ENCODE results near the gene TRPV6. TPM values are rescaled to one million over a fixed set of nuclear protein-coding genes. Genes with fewer than 3 reads are reported as not detected.

Gene TRPV6
- total RNA-seq, 2 experiments from 2014 or later: not detected

DNA sequence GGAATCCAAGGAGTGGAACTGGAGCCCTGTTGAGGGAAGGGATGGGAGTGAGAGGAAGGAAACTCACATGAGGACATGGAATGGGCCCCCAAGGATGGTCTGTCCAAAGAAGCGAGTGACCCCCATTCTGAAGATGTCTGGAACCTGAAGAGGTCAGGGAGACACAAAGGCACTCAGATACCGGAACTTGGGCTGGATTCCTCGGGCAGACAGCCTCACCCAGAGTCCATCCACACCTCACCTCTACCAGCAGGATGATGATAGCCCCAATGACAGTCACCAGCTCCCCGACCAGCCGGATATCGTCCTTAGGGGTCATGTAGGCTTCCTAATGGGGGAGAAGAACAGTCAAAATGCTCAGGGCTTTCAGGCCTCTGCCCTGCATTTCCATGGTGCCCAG lies 10.7 kb downstream of the TRPV6 start:
- H3K27me3 Mint-ChIP-seq: no peaks in the 10 kb centered on the region
- ChIA-PET POLR2A (no interaction called here), CTCF (interaction anchor here (1.0 to 4.6 kb wide), 5 partner anchors 10 to 572 kb away, joined by 3 to 47 read pairs (median 5); no protein-coding TSS in a partner anchor)
- H3K4me1 Mint-ChIP-seq (ENCODE audit: low read depth): no peaks in the 10 kb centered on the region
- TF ChIP-seq, protein P1, sequence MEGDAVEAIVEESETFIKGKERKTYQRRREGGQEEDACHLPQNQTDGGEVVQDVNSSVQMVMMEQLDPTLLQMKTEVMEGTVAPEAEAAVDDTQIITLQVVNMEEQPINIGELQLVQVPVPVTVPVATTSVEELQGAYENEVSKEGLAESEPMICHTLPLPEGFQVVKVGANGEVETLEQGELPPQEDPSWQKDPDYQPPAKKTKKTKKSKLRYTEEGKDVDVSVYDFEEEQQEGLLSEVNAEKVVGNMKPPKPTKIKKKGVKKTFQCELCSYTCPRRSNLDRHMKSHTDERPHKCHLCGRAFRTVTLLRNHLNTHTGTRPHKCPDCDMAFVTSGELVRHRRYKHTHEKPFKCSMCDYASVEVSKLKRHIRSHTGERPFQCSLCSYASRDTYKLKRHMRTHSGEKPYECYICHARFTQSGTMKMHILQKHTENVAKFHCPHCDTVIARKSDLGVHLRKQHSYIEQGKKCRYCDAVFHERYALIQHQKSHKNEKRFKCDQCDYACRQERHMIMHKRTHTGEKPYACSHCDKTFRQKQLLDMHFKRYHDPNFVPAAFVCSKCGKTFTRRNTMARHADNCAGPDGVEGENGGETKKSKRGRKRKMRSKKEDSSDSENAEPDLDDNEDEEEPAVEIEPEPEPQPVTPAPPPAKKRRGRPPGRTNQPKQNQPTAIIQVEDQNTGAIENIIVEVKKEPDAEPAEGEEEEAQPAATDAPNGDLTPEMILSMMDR (IDR thresholded peaks at IDR 0.05): no peak
- intact Hi-C loops (cut with micrococcal nuclease): loop anchor here (10.0 kb wide), 1 partner anchor 340 kb away; no protein-coding TSS in a partner anchor
- H3K36me3 Mint-ChIP-seq (ENCODE audit: low read depth): no peaks in the 10 kb centered on the region
- no peak overlapping the region for H3K27ac Mint-ChIP-seq
- no peak for DNase-seq
- no peak overlapping the region for H3K4me3 Mint-ChIP-seq
- ATAC-seq: no peak
- H3K9me3 Mint-ChIP-seq: no peaks in the 10 kb centered on the region

DNA sequence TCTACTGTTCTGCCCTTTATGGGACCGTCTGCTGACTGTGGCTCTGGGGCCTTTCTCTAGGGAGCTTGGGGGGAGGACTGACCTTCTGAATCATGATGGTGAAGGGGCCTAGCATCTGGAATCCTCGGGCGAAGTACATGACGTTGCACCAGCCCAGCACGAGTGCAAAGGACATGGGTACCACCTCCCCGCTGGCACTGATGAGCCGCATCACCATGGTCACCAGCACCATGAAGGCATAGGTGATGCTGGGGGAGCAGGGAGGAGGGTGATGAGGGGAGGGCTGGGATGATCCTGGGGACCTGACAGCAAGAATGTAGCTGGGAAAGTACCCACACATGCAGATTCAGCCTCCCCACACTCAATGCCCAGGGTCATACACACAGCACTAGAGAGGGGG lies 11.1 kb downstream of the TRPV6 start:
- Mint-ChIP-seq H3K9me3 (no peaks in the 10 kb centered on the region), H3K4me1 (ENCODE audit: low read depth) (no peaks in the 10 kb centered on the region), H3K36me3 (ENCODE audit: low read depth) (no peaks in the 10 kb centered on the region), H3K27me3 (no peaks in the 10 kb centered on the region), H3K4me3 (no peak overlapping the region), H3K27ac (no peak overlapping the region)
- intact Hi-C loops (cut with micrococcal nuclease): loop anchor here (10.0 kb wide), 1 partner anchor 340 kb away; no protein-coding TSS in a partner anchor
- TF ChIP-seq, protein P1 (IDR thresholded peaks at IDR 0.05): no peak
- ChIA-PET POLR2A (no interaction called here), CTCF (interaction anchor here (1.0 to 4.6 kb wide), 6 partner anchors 10 to 571 kb away, joined by 3 to 47 read pairs (median 7); no protein-coding TSS in a partner anchor)
- DNase-seq (no peak), ATAC-seq (no peak)

DNA sequence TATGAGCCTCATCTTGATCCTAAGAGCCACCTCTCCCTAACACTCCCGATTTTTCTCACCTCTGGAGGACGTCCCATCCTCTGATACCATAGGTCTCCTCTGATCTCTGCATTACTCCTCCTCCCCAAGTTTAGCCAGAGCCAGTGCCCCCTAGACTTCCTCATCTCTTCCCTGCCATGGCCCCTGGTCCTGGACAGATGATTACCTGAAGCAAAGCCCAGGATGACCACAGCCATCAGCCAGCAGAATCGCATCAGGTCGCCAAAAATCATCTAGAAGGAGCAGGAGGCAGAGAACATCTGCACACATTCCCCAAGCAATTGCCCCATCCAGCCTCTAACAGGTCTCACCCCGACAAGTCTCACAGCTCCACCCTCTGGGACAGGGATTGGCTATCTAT lies 11.7 kb downstream of the TRPV6 start:
- Mint-ChIP-seq H3K27me3 (no peaks in the 10 kb centered on the region), H3K9me3 (no peaks in the 10 kb centered on the region), H3K36me3 (ENCODE audit: low read depth) (no peaks in the 10 kb centered on the region), H3K4me3 (no peak overlapping the region), H3K4me1 (ENCODE audit: low read depth) (no peaks in the 10 kb centered on the region), H3K27ac (no peak overlapping the region)
- ATAC-seq (no peak), DNase-seq (no peak)
- ChIA-PET CTCF (interaction anchor here (0.8 to 5.7 kb wide), 16 partner anchors 7 to 571 kb away, joined by 3 to 47 read pairs (median 8); partner anchors contain the start of gene EPHB6), POLR2A (no interaction called here)
- intact Hi-C loops (cut with micrococcal nuclease): loop anchor here (10.0 kb wide), 1 partner anchor 341 kb away; no protein-coding TSS in a partner anchor
- TF ChIP-seq, protein P1 (IDR thresholded peaks at IDR 0.05): no peak

DNA sequence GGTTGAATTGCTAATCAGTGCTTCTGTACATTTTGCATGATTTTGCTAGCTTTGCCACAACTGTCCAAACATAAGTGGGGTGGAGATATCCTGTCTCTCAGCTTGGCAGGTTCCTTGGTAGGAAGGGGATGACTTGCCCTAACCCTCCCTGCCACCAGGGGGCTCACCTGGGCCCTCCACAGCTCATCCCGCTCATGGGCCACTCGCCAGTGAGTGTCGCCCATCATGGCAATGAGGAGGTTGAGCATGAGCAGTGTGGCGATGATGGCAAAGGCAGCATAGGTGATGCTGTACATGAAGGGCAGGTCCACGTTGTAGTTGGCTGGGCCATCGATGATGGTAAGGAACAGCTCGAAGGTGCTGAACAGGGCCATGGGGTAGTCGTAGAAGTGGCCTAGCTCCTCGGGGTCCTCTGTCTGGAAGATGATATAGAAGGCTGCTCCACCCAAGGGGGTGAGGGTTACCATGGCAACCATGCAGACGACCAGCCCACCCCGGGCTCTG lies 12.2 kb downstream of the TRPV6 start:
- POLR2A ChIA-PET: no interaction called here
- intact Hi-C loops (cut with micrococcal nuclease): loop anchor here (10.0 kb wide), 1 partner anchor 341 kb away; no protein-coding TSS in a partner anchor
- TF ChIP-seq, protein P1 (IDR thresholded peaks at IDR 0.05): peak; percentile 69

DNA sequence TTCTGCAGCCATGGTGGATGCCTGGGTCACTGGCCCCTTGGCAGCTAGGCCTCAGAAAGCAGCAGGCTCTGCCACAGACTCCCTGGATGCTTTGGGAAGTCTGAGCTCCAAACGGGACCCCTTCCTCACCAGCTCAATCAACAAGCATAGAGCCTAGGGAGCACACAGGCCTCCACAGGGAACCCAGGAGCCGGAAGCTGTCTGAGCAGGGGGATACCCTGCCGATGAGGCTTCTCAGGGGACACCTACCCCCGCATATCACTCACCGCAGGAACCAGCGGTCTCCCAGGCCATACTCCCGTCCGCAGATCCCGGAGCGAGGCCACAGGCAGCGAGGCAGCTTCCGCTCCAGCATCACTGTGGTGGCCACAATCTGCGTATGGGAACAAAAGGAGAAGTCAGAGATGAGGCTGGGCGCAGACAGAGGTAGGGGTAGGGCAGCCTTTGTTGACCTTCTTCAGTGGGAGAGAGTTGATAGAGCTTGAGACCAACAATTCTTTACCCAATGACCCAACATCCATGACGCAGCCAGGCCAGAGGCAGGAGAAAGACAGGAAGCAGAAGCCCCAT lies 13.4 kb downstream of the TRPV6 start:
- ChIA-PET POLR2A (interaction anchor here (1.0 kb wide), 1 partner anchor 23 kb away, joined by 3 read pairs; no protein-coding TSS in a partner anchor), CTCF (interaction anchor here (0.9 to 5.7 kb wide), 19 partner anchors 8 to 485 kb away, joined by 3 to 47 read pairs (median 6); partner anchors contain the start of gene EPHB6)
- ATAC-seq: no peak
- intact Hi-C loops (cut with micrococcal nuclease): loop anchor here (10.0 kb wide), 1 partner anchor 343 kb away; no protein-coding TSS in a partner anchor
- no peak overlapping the region for H3K4me3 Mint-ChIP-seq
- no peaks in the 10 kb centered on the region for H3K9me3 Mint-ChIP-seq
- no peak overlapping the region for H3K27ac Mint-ChIP-seq
- H3K4me1 Mint-ChIP-seq (ENCODE audit: low read depth): no peaks in the 10 kb centered on the region
- H3K27me3 Mint-ChIP-seq: no peaks in the 10 kb centered on the region
- no peaks in the 10 kb centered on the region for H3K36me3 Mint-ChIP-seq (ENCODE audit: low read depth)
- DNase-seq: no peak
- TF ChIP-seq, protein P1 (IDR thresholded peaks at IDR 0.05): no peak

More for the DNA sequence above, 12.2 kb downstream of the TRPV6 start:
- no peaks in the 10 kb centered on the region for H3K9me3 Mint-ChIP-seq
- CTCF ChIA-PET: interaction anchor here (0.7 to 5.7 kb wide), 30 partner anchors 8 to 570 kb away, joined by 3 to 47 read pairs (median 4); partner anchors contain the start of gene EPHB6
- peak; percentile 91 for ATAC-seq
- H3K36me3 Mint-ChIP-seq (ENCODE audit: low read depth): no peaks in the 10 kb centered on the region
- H3K27me3 Mint-ChIP-seq: no peaks in the 10 kb centered on the region
- H3K27ac Mint-ChIP-seq: no peak overlapping the region
- no peak overlapping the region for H3K4me3 Mint-ChIP-seq
- no peaks in the 10 kb centered on the region for H3K4me1 Mint-ChIP-seq (ENCODE audit: low read depth)
- peak; percentile 58 for DNase-seq
